Heart left ventricle (tissue), 16 donors: ENCODE data around the gene GPHA2. TPM values are rescaled to one million over a fixed set of nuclear protein-coding genes. Genes with fewer than 3 reads are reported as not detected.
A peak's percentile ranks its signal among the peaks of the same experiment; 100 is the strongest.

Experiments
- ATAC-seq, 4 donors: fragments of 200-7000 bp; cut with Tn5 transposase; one replicate each; pipeline ENCODE4 v1.9.1; 2020 to 2022; ENCODE audit warnings: moderate library complexity in 4 of 4, mild to moderate bottlenecking in 3 of 4, moderate number of reproducible peaks in 1 of 4
- DNase-seq, 5 donors: peaks; one replicate each; pipeline ENCODE4 v3.0.0-alpha.2; 2020
- H3K27ac ChIP-seq, 12 donors: fragments of 200-600 bp; sonication (generic) in 4 of 12; one replicate each; pipeline versions ENCODE4 v1.5.0 to v1.8.0; 2016 to 2022; ENCODE audit warnings: mild to moderate bottlenecking in 2 of 12
- H3K27me3 ChIP-seq, 9 donors: fragments of 200-600 bp; sonication (generic) in 2 of 9; one replicate each; pipeline versions ENCODE4 v1.5.1 to v1.8.0; 2016 to 2022; ENCODE audit warnings: mild to moderate bottlenecking in 3 of 9
- H3K36me3 ChIP-seq, 9 donors: fragments of 200-600 bp; sonication (generic) in 2 of 9; one replicate each; pipeline versions ENCODE4 v1.5.0 to v1.8.0; 2018 to 2022; ENCODE audit warnings: mild to moderate bottlenecking in 2 of 9
- H3K4me1 ChIP-seq, 12 donors: fragments of 200-600 bp; sonication (generic) in 4 of 12; one replicate each; pipeline versions ENCODE4 v1.5.0 to v1.8.0; 2016 to 2022; ENCODE audit warnings: mild to moderate bottlenecking in 3 of 12
- H3K4me3 ChIP-seq, 12 donors: fragments of 200-600 bp; sonication (generic) in 4 of 12; one replicate each; pipeline versions ENCODE4 v1.5.0 to v1.8.0; 2017 to 2022; ENCODE audit warnings: mild to moderate bottlenecking in 9 of 12, moderate library complexity in 4 of 12
- H3K9me3 ChIP-seq, 12 donors: fragments of 200-600 bp; sonication (generic) in 4 of 12; one replicate each; pipeline versions ENCODE4 v1.5.0 to v1.8.0; 2016 to 2022; ENCODE audit warnings: mild to moderate bottlenecking in 1 of 12
- CTCF ChIP-seq, 12 donors: fragments of 200-600 bp; sonication (generic) in 4 of 12; IDR thresholded peaks; one replicate each; pipeline versions ENCODE4 v1.5.0 to v1.8.0; 2018 to 2022; ENCODE audit warnings: antibody characterized with exemption in 12 of 12, mild to moderate bottlenecking in 5 of 12
- POLR2A ChIP-seq, 2 donors: fragments of 450-650 bp; IDR thresholded peaks; one replicate each; pipeline ENCODE4 v1.6.1; 2017; ENCODE audit warnings: antibody characterized with exemption in 2 of 2, mild to moderate bottlenecking in 2 of 2, moderate library complexity in 2 of 2
- WGBS, 4 donors: extraction: QIAGEN DNeasy Blood & Tissue Kit in 2 of 4; methylation state at CpG; one replicate each; pipeline versions ENCODE4 v1.1.5 to v1.1.7; 2013 to 2018; 5-methylcytosine and 5-hydroxymethylcytosine counted together
- intact Hi-C, 10 donors: fragments of 100-400 bp; cut with DNase I; formaldehyde crosslinking; loops; one replicate each; pipeline versions ENCODE4 v1.11.1 to v1.14.2; 2022
- polyA plus RNA-seq, 2 donors: library from polyadenylated mRNA; stranded (reverse); fragments of 200-250 nt; gene quantifications; one replicate each; pipeline ENCODE4 v1.2.3, GENCODE V29; 2013
- total RNA-seq, 9 donors: library from RNA; depleted of rRNA in 2 of 9; stranded (reverse); fragments of >200 nt in 2 of 9; fragmentation: NEBNext Ultra II Directional in 3 of 9; extraction: Animal tissue kit (Norgen Biotek cat#: 25700) in 3 of 9; gene quantifications; one replicate each; pipeline versions ENCODE4 v1.1.0 to v1.2.4, GENCODE V29; 2016 to 2023
- donor health status: ischemic (EF 13 %, LVEDD 7.1; RV severe dilation, severe dysfunction).
- donor health status: healthy with polysubstance abuse.
- donor health status: DM: no; HTN: yes; CAD: no.
- donor health status: DM: no; HTN: no; CAD: no.
- donor health status: ischemic (EF 25% LVEDD 6.9; RV normal size, moderate dysfunction).
- donor health status: ischemic (EF 25% LVEDD 5.7; RV mildly dilated, moderate dysfunction).
- donor health status: healthy.
- donor health status: DM: yes; HTN: yes; CAD: no.
- donor health status: ischemic (EF 35%, LVEDD 5.7; RV mildly dilated, moderate dysfunction).
- donor health status: nonischemic (EF 11% LVEDD 7.7; RV severe dilation, severe dysfunction).
- donor health status: DM: yes; HTN: yes; CAD: no.
- donor health status: PGD.
- donor health status: ischemic (EF 29% LVEDD 5.4; RV normal size, mild dysfunction).
- donor health status: nonischemic (EF 23%, LVEDD 6.1; RV moderate dilation, normal function).

GPHA2 gene
- total and polyA plus RNA-seq, 11 donors: 0.48 TPM; not detected in 10

- ATAC-seq: no peak
- no peaks in the 10 kb centered on the region for H3K4me1 ChIP-seq
- no peaks in the 10 kb centered on the region for H3K9me3 ChIP-seq
- 69 to 81% (median 77%) methylated on average over 4 of the region's 4 CpGs for WGBS, 4 donors
- H3K27ac ChIP-seq: no peak overlapping the region
- H3K36me3 ChIP-seq: no peaks in the 10 kb centered on the region
- no peak overlapping the region for H3K4me3 ChIP-seq
- intact Hi-C loops: no loop called here
- H3K27me3 ChIP-seq: peaks cover 0 to 5% (median 0%) of the 10 kb centered on the region in 9 donors
- no peak for DNase-seq
- no peak for TF ChIP-seq CTCF (IDR thresholded peaks at IDR 0.05)
These were observed 15.8 kb upstream of the GPHA2 start for GRCh38 chr11:64951529-64951928.

- 39 to 50% (median 47%) methylated on average over 5 of the region's 5 CpGs for WGBS, 4 donors
- ATAC-seq: peak in 2 of 4 donors; percentile 42 to 73
These were observed 11.6 kb upstream of the GPHA2 start for GRCh38 chr11:64947208-64947814.

DNA sequence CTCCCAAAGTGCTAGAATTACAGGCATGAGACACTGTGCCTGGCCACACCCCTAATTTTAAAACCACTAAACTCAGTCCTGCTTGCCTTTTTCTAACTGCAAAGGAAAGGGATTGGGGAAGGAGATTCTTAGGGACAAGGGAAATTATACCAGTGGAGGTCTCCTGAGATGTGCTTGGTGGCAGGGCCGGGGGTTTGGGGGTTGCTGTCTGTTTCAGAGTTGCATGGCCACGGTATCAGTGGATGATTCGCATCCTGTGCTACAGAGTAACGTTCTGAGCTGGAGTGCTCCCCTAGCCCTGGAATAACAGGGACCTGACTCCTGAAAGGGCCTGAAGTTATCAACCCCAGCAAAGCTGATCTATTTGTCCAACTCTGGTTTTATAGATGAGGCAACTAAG lies 846 bp upstream of the GPHA2 start:
- TF ChIP-seq CTCF (IDR thresholded peaks at IDR 0.05): no peak
- no peak for TF ChIP-seq POLR2A (IDR thresholded peaks at IDR 0.05)

More at GRCh38 chr11:64947208-64947814, 11.6 kb upstream of the GPHA2 start:
- TF ChIP-seq POLR2A (IDR thresholded peaks at IDR 0.05) (no peak), CTCF (IDR thresholded peaks at IDR 0.05) (peak in 3 of 12 donors; percentile 16 to 22 (median 18))
- Histone ChIP-seq H3K27ac (no peak overlapping the region), H3K36me3 (no peaks in the 10 kb centered on the region), H3K9me3 (no peaks in the 10 kb centered on the region), H3K4me3 (no peak overlapping the region), H3K27me3 (no peaks in the 10 kb centered on the region), H3K4me1 (no peaks in the 10 kb centered on the region)
- intact Hi-C loops: no loop called here
- DNase-seq: no peak

DNA sequence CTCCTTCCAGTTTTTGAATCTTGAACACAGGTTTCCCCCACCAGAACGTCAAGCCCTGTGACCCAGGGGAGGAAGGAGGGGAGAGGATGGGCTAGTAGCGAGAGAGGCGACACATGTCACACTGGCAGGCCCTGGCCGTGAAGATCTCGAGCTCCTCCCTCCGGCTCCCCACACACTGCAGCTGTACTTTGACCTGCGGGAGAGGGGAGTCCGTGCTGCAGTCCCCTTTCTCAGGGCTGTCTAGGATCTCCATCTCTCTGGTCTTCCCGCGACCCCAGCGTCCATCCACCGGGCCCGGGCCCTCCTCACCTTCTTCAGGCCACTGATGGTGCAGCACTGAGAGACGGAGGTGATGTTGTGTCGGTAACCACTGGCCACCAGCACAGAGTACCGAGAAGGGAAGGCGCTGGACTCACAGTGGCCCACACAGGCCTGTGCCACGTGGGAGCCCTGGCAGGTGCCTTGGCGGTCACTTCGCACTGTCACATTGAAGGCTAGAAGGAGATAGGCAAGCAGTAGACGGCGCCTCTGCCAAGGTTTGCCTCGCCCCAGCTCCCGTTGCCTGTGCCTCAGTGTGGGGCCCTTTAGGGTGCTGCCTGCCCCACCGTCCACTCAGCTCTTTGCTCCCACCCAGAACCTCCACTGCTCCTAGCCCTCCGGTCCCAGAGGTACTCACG lies 873 bp downstream of the GPHA2 start:
- WGBS, 4 donors: 75 to 83% (median 81%) methylated on average over 21 to 27 of the region's 27 CpGs
- H3K9me3 ChIP-seq: no peaks in the 10 kb centered on the region
- TF ChIP-seq CTCF (IDR thresholded peaks at IDR 0.05) (no peak), POLR2A (IDR thresholded peaks at IDR 0.05) (no peak)
- H3K4me1 ChIP-seq: no peaks in the 10 kb centered on the region
- peaks cover 0 to 52% (median 44%) of the 10 kb centered on the region in 9 donors for H3K36me3 ChIP-seq
- no peak overlapping the region for H3K4me3 ChIP-seq
- ATAC-seq: peak in 2 of 4 donors; percentile 18 to 27
- no peak overlapping the region for H3K27ac ChIP-seq
- no peaks in the 10 kb centered on the region for H3K27me3 ChIP-seq
- intact Hi-C loops: no loop called here
- no peak for DNase-seq

More for the DNA sequence above, 846 bp upstream of the GPHA2 start:
- Histone ChIP-seq H3K27me3 (no peaks in the 10 kb centered on the region), H3K9me3 (no peaks in the 10 kb centered on the region), H3K36me3 (peaks cover 0 to 35% (median 26%) of the 10 kb centered on the region in 9 donors), H3K4me3 (no peak overlapping the region), H3K4me1 (no peaks in the 10 kb centered on the region), H3K27ac (no peak overlapping the region)
- no peak for ATAC-seq
- 70 to 76% (median 75%) methylated on average over 4 of the region's 4 CpGs for WGBS, 4 donors
- intact Hi-C loops: no loop called here
- no peak for DNase-seq
